Peyer's patch (tissue), 4 donors: ENCODE measurements around the gene CD274. TPM values are rescaled to one million over a fixed set of nuclear protein-coding genes. Genes with fewer than 3 reads are reported as not detected.
A peak's percentile ranks its signal among the peaks of the same experiment; 100 is the strongest.
"Not testable (repeated sequence)": the region's sequence is repeated elsewhere in the genome, so short reads cannot be mapped to it uniquely, and the experiment has no call there.

Source experiments
- DNase-seq, 3 donors: peaks; one replicate each; pipeline ENCODE4 v3.0.0-alpha.2; 2017 to 2019
- H3K27ac ChIP-seq, 4 donors: fragments of 200-600 bp; sonication (generic); one replicate each; pipeline ENCODE4 v1.5.1; 2016 to 2019
- H3K27me3 ChIP-seq, 2 donors: fragments of 200-600 bp; sonication (generic); one replicate each; pipeline ENCODE4 v1.5.1; 2019
- H3K36me3 ChIP-seq, 3 donors: fragments of 200-600 bp; sonication (generic); one replicate each; pipeline ENCODE4 v1.5.1; 2016 to 2019
- H3K4me1 ChIP-seq, 4 donors: fragments of 200-600 bp; sonication (generic); one replicate each; pipeline ENCODE4 v1.5.1; 2016 to 2019
- H3K4me3 ChIP-seq, 4 donors: fragments of 200-600 bp; sonication (generic); 1 replicate in 3 of 4; 2 replicates in 1 of 4; pipeline ENCODE4 v1.5.1; 2016 to 2019; ENCODE audit warnings: mild to moderate bottlenecking in 1 of 4
- H3K9me3 ChIP-seq, 4 donors: fragments of 200-600 bp; sonication (generic); one replicate each; pipeline ENCODE4 v1.5.1; 2016 to 2019; ENCODE audit warnings: mild to moderate bottlenecking in 1 of 4
- CTCF ChIP-seq, 6 experiments: fragments of 450-650 bp in 4 of 6; fragments of 200-600 bp in 2 of 6; sonication (generic) in 1 of 6; IDR thresholded peaks; one replicate each; pipeline ENCODE4 v1.5.1; 2017 to 2019; ENCODE audit warnings: antibody characterized with exemption in 6 of 6, mild to moderate bottlenecking in 3 of 6, moderate library complexity in 1 of 6
- POLR2A ChIP-seq, 2 donors: fragments of 450-650 bp; IDR thresholded peaks; one replicate each; pipeline ENCODE4 v1.5.1; 2017; ENCODE audit warnings: antibody characterized with exemption in 2 of 2, mild to moderate bottlenecking in 2 of 2, moderate library complexity in 2 of 2
- total RNA-seq, 4 donors: library from RNA; depleted of rRNA; stranded (reverse); fragments of >200 nt; gene quantifications; one replicate each; pipeline ENCODE4 v1.1.0, GENCODE V29; 2016

Gene CD274
- total RNA-seq, 4 donors from 2014 or later: 1.7 to 6.2 (median 3.4) TPM

- no peak overlapping the region for H3K4me3 ChIP-seq
- no peaks in the 10 kb centered on the region for H3K27me3 ChIP-seq
- no peak overlapping the region for H3K27ac ChIP-seq
- no peaks in the 10 kb centered on the region for H3K36me3 ChIP-seq
- no peak for DNase-seq
- TF ChIP-seq POLR2A (IDR thresholded peaks at IDR 0.05) (no peak), CTCF (IDR thresholded peaks at IDR 0.05) (no peak)
- no peaks in the 10 kb centered on the region for H3K9me3 ChIP-seq
- H3K4me1 ChIP-seq: peaks cover 0 to 12% (median 0%) of the 10 kb centered on the region in 4 donors
Observed at GRCh38 chr9:5441043-5441442, 9.3 kb upstream of the CD274 start.

GRCh38 chr9:5442400-5443011, 7.8 kb upstream of the CD274 start:
- no peak overlapping the region for H3K4me3 ChIP-seq
- no peak for TF ChIP-seq POLR2A (IDR thresholded peaks at IDR 0.05)
- peak; percentile 30 to 73 (median 60) for TF ChIP-seq CTCF (IDR thresholded peaks at IDR 0.05)
- H3K4me1 ChIP-seq: peaks cover 0 to 4% (median 0%) of the 10 kb centered on the region in 4 donors
- no peak overlapping the region for H3K27ac ChIP-seq
- H3K36me3 ChIP-seq: no peaks in the 10 kb centered on the region
- H3K9me3 ChIP-seq: no peaks in the 10 kb centered on the region
- H3K27me3 ChIP-seq: no peaks in the 10 kb centered on the region
- DNase-seq: peak in 1 of 3 donors; percentile 74

- no peak for DNase-seq
- H3K27ac ChIP-seq: no peak overlapping the region
- H3K27me3 ChIP-seq: no peaks in the 10 kb centered on the region
- no peaks in the 10 kb centered on the region for H3K9me3 ChIP-seq
- TF ChIP-seq CTCF (IDR thresholded peaks at IDR 0.05) (no peak), POLR2A (IDR thresholded peaks at IDR 0.05) (no peak)
- no peaks in the 10 kb centered on the region for H3K36me3 ChIP-seq
- H3K4me3 ChIP-seq: no peak overlapping the region
- no peaks in the 10 kb centered on the region for H3K4me1 ChIP-seq
Observed at GRCh38 chr9:5443850-5444249, 6.5 kb upstream of the CD274 start.

- H3K4me1 ChIP-seq, H3K27ac ChIP-seq, H3K9me3 ChIP-seq, H3K4me3 ChIP-seq, H3K27me3 ChIP-seq, H3K36me3 ChIP-seq, DNase-seq: not testable (repeated sequence)
Observed at GRCh38 chr9:5445096-5445495, 5.2 kb upstream of the CD274 start.

- Histone ChIP-seq H3K4me1 (no peaks in the 10 kb centered on the region), H3K27ac (no peak overlapping the region), H3K36me3 (no peaks in the 10 kb centered on the region), H3K9me3 (no peaks in the 10 kb centered on the region), H3K27me3 (no peaks in the 10 kb centered on the region), H3K4me3 (no peak overlapping the region)
- DNase-seq: no peak
- TF ChIP-seq CTCF (IDR thresholded peaks at IDR 0.05) (no peak), POLR2A (IDR thresholded peaks at IDR 0.05) (no peak)
Observed at GRCh38 chr9:5445886-5446285, 4.5 kb upstream of the CD274 start.

- H3K4me1 ChIP-seq: no peaks in the 10 kb centered on the region
- no peaks in the 10 kb centered on the region for H3K9me3 ChIP-seq
- H3K36me3 ChIP-seq: no peaks in the 10 kb centered on the region
- no peak overlapping the region for H3K4me3 ChIP-seq
- no peak for DNase-seq
- no peaks in the 10 kb centered on the region for H3K27me3 ChIP-seq
- TF ChIP-seq POLR2A (IDR thresholded peaks at IDR 0.05) (no peak), CTCF (IDR thresholded peaks at IDR 0.05) (no peak)
- no peak overlapping the region for H3K27ac ChIP-seq
Observed at GRCh38 chr9:5446451-5447236, 3.7 kb upstream of the CD274 start.
